RWPE2 (cell line): ENCODE data around the gene RPS6KA5.
"Not testable (repeated sequence)": the region's sequence is repeated elsewhere in the genome, so short reads cannot be mapped to it uniquely, and the experiment has no call there.

Source experiments
- ATAC-seq: fragments of 200-7000 bp; cut with Tn5 transposase; 3 replicates; pipeline ENCODE4 v1.9.1; 2021; ENCODE audit warnings: low read depth
- DNase-seq: peaks from one replicate; pipeline ENCODE4 v3.0.0-alpha.2; 2020; ENCODE audit warnings: low spot score
- H3K27ac ChIP-seq: fragments of 450-650 bp; 2 replicates; pipeline ENCODE4 v1.5.1; 2017; ENCODE audit warnings: mild to moderate bottlenecking; ENCODE audit not compliant: poor library complexity, severe bottlenecking
- H3K27me3 ChIP-seq: fragments of 250-450 bp; sonication (Bioruptor Pico); 2 replicates; pipeline ENCODE4 v1.5.1; 2021; ENCODE audit warnings: mild to moderate bottlenecking, moderate library complexity; ENCODE audit not compliant: insufficient read depth, poor library complexity, severe bottlenecking
- H3K36me3 ChIP-seq: fragments of 250-450 bp; sonication (Bioruptor Pico); 2 replicates; pipeline ENCODE4 v1.5.1; 2020; ENCODE audit warnings: low read depth, mild to moderate bottlenecking, moderate library complexity
- H3K4me1 ChIP-seq: fragments of 250-450 bp; sonication (Bioruptor Pico); 2 replicates; pipeline ENCODE4 v1.5.1; 2021; ENCODE audit warnings: mild to moderate bottlenecking, moderate library complexity; ENCODE audit not compliant: insufficient read depth, poor library complexity, severe bottlenecking
- H3K4me3 ChIP-seq: fragments of 250-450 bp; sonication (Bioruptor Pico); 2 replicates; pipeline ENCODE4 v1.5.1; 2021; ENCODE audit warnings: mild to moderate bottlenecking, moderate library complexity; ENCODE audit not compliant: severe bottlenecking
- H3K9me3 ChIP-seq: fragments of 250-450 bp; sonication (Bioruptor Pico); 2 replicates; pipeline ENCODE4 v1.5.1; 2021; ENCODE audit warnings: mild to moderate bottlenecking, moderate library complexity; ENCODE audit not compliant: severe bottlenecking
- TF ChIP-seq, protein P1 (sequence below): fragments of 450-650 bp; IDR thresholded peaks from one replicate; pipeline ENCODE4 v1.5.1; 2017; ENCODE audit warnings: mild to moderate bottlenecking, moderate library complexity; ENCODE audit not compliant: poor library complexity, severe bottlenecking

Gene RPS6KA5

DNA sequence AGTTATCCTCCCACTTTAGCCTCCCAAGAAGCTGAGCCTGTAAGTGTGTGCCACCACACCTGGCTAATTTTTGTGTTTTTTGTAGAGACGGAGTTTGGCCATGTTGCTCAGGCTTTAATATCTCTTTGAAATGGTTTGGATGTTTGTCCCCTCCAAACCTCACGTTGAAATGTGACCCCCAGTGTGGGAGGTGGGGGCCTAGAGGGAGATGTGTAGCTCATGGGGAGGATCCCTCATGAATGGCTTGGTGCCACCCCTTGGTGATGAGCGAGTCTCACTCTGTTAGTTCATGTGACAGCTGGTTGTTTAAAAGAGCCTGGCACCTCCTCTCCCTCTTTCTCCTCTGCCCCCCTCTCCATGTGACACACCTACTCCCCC, 220.6 kb downstream of the RPS6KA5 start:
- TF ChIP-seq, protein P1, sequence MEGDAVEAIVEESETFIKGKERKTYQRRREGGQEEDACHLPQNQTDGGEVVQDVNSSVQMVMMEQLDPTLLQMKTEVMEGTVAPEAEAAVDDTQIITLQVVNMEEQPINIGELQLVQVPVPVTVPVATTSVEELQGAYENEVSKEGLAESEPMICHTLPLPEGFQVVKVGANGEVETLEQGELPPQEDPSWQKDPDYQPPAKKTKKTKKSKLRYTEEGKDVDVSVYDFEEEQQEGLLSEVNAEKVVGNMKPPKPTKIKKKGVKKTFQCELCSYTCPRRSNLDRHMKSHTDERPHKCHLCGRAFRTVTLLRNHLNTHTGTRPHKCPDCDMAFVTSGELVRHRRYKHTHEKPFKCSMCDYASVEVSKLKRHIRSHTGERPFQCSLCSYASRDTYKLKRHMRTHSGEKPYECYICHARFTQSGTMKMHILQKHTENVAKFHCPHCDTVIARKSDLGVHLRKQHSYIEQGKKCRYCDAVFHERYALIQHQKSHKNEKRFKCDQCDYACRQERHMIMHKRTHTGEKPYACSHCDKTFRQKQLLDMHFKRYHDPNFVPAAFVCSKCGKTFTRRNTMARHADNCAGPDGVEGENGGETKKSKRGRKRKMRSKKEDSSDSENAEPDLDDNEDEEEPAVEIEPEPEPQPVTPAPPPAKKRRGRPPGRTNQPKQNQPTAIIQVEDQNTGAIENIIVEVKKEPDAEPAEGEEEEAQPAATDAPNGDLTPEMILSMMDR: no peak
- no peaks in the 10 kb centered on the region for H3K36me3 ChIP-seq
- H3K9me3 ChIP-seq: no peaks in the 10 kb centered on the region
- ATAC-seq: no peak
- H3K4me1 ChIP-seq: peaks cover 4% of the 10 kb centered on the region
- no peak overlapping the region for H3K27ac ChIP-seq
- peak; percentile 15 for DNase-seq
- no peaks in the 10 kb centered on the region for H3K27me3 ChIP-seq
- H3K4me3 ChIP-seq: no peak overlapping the region

DNA sequence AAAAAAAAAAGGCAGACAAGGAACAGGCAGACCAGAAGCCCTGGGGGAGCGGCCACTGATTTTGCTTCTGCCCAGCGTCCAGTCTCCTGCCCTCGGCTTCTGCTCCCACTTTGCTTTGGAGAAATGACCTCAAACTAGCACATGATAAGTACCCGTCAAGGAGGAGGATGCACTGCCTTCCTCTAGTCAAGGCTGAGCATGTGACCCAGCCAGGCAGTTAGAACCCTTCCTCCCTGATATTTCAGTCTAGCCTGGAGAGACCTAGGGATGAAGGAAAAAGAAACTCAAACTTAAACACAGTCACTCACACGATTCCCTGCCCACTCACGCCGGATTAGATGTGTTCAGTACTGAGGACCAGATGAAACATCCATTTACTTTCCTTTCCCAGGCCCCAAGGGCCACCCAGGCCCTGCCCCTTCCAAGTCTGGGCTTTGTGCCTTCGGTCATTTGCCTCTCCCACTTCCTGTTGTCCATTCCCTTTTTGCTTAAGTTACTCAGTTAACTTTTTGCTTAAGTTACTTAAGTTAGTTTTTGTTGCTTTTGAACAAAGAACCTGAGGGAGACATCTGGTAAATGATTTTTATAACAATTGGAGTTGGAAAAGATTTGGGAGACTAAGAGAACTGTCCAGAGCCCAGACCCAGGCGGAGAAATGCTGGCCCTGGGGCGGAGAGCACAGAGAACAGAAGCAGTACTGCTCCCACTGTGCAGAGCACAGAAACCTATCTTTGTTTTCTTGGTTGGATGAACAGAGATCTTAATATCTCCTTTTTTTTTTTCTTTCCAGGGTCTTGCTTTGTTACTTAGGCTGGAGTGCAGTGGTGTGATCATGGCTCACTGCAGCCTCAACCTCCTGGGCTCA, 221.2 kb downstream of the RPS6KA5 start:
- no peaks in the 10 kb centered on the region for H3K36me3 ChIP-seq
- H3K4me1 ChIP-seq: peaks cover 4% of the 10 kb centered on the region
- DNase-seq (peak; percentile 37), ATAC-seq (no peak)
- H3K9me3 ChIP-seq: no peaks in the 10 kb centered on the region
- TF ChIP-seq, protein P1: no peak
- no peak overlapping the region for H3K4me3 ChIP-seq
- H3K27me3 ChIP-seq: no peaks in the 10 kb centered on the region
- H3K27ac ChIP-seq: no peak overlapping the region

DNA sequence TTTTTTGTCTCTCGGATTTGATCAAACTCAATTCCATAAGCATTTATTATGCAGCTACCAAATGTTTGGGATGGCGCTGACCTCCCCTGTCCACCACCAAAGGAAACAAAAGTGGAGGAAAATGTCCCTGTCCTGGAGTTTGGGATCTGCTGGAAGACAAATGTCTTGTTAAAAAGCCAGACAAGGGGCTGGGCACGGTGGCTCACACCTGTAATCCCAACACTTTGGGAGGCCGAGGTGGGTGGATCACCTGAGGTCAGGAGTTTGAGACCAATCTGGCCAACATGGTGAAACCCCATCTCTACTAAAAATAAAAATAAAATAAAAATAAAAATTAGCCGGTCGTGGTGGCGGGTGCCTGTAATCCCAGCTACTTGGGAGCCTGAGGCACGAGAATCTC, 221.9 kb downstream of the RPS6KA5 start:
- H3K36me3 ChIP-seq, H3K27me3 ChIP-seq, H3K4me3 ChIP-seq, H3K27ac ChIP-seq, H3K9me3 ChIP-seq, ATAC-seq, H3K4me1 ChIP-seq: not testable (repeated sequence)
- peak; percentile 22 for DNase-seq

DNA sequence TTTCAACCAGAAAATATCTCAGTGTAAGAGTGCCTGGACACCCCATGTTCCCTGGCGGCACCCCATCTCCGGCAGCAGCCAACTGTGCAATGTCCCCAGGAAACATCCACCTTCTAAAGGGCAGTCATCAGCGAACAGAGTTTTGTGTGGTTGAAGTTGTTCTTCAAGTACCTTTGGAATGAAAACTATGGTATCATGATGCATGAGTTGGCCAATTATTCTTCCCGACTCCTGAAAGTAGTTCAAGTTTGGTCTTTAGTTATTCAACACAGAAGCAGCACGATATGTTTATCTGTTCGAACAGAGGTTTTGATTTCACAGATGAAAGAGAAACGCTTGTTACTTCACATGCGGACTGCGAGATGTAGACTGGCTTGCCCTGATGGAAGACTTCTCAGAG, 223.1 kb downstream of the RPS6KA5 start:
- Histone ChIP-seq H3K27me3 (no peaks in the 10 kb centered on the region), H3K9me3 (no peaks in the 10 kb centered on the region), H3K4me1 (peaks cover 4% of the 10 kb centered on the region), H3K36me3 (no peaks in the 10 kb centered on the region), H3K27ac (no peak overlapping the region), H3K4me3 (no peak overlapping the region)
- TF ChIP-seq, protein P1: no peak
- peak; percentile 19 for DNase-seq
- no peak for ATAC-seq

DNA sequence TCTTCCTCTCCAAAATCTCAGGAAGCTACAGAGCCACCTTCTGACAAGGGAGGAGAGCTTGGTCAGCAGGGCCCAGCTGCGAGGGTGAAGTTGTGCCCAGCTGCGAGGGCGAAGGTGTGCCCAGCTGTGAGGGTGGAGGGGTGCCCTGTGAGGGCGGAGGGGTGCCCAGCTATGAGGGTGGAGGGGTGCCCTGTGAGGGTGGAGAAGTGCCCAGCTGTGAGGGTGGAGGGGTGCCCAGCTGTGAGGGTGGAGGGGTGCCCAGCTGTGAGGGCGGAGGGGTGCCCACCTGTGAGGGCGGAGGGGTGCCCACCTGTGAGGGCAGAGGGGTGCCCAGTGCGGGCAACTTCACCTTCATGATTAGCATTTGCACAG, 223.8 kb downstream of the RPS6KA5 start:
- Histone ChIP-seq H3K4me1 (peaks cover 4% of the 10 kb centered on the region), H3K36me3 (no peaks in the 10 kb centered on the region), H3K9me3 (no peaks in the 10 kb centered on the region), H3K4me3 (no peak overlapping the region), H3K27me3 (no peaks in the 10 kb centered on the region), H3K27ac (no peak overlapping the region)
- TF ChIP-seq, protein P1: no peak
- no peak for ATAC-seq
- peak; percentile 33 for DNase-seq
